ENCODE data around the gene SMPX.

SMPX gene

DNA sequence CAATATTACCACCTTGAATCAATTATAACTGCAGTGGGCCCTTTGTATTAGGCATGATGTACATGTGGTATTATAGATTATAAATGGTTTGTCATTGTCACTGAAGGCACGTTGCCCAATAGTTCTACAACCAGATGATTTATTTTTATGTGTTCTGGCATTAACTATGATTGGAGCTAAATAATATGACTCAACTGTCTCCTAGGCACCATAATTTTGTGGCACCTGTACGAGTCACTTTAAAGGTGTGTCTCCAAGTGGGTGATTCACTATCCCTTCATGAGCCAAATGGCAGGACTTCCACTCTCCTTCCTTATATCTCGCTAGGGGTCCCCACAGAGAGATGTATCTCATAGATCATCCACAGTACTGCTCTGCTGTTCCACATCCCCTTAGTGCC is 6.1 kb upstream of the SMPX start:
- H3K4me3 ChIP-seq (ENCODE audit: low read depth, low read length), result no peak overlapping the region
- TF ChIP-seq CTCF (conservative IDR thresholded peaks at IDR 0.05; ENCODE audit: low read depth, low read length), result no peak
- DNase-seq (ENCODE audit: low read depth), result no peak

DNA sequence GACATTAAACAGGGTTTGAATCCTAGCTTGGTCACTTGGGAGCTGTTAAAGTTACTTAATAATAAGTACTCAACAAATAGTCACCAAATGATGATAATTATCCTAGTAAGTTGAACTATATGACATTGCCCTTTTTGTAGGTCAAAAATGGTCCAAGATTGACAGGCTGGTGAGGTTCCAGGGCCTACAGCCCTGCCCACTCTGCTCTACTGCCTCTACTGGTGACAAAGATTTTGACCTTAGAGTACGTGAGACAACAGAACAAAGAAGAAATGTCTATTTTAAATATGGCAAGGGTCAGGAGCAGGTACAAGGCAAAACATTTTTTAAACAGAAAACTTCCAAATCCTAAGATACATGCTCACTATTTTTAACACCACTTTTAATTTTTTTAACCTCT is 572 bp upstream of the SMPX start:
- no peak overlapping the region for H3K4me3 ChIP-seq (ENCODE audit: low read depth, low read length)
- no peak for TF ChIP-seq CTCF (conservative IDR thresholded peaks at IDR 0.05; ENCODE audit: low read depth, low read length)
- DNase-seq (ENCODE audit: low read depth), result no peak

DNA sequence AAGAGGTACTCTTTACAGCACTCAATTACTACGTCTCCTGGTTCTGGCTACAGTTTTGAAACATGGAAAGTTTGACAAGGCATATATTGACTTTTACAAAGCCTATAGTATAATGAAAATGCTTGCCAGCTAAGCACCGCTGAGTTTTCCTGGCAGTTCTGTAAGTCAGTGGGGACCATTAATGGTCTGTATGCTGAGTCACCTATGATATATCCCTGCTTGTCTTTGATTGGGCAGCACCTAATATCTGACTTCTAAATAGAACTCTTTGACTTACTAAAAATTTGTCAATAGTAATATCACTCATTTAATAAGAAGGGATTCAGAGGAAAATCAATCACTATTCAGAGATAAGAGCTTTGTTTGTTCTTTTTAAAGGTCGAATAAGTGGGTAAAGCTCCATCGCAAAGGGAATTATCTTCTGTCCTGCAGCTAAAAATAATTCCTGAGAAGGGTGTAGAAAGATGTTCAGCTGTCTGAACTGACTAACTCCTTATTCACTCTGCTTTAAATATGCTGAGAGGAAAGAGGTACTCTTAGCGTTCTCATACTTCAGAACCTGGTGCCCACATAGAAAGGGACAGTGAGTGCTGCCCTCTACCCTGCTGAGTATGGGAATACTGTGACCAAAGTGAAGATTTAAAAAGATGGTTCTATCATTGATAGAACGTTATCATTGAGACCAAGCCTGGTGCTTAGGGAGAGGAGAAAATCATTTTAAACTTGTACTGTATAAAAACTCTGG is 959 bp downstream of the SMPX start:
- no peak for TF ChIP-seq CTCF (conservative IDR thresholded peaks at IDR 0.05; ENCODE audit: low read depth, low read length)
- DNase-seq (ENCODE audit: low read depth), result no peak
- no peak overlapping the region for H3K4me3 ChIP-seq (ENCODE audit: low read depth, low read length)

DNA sequence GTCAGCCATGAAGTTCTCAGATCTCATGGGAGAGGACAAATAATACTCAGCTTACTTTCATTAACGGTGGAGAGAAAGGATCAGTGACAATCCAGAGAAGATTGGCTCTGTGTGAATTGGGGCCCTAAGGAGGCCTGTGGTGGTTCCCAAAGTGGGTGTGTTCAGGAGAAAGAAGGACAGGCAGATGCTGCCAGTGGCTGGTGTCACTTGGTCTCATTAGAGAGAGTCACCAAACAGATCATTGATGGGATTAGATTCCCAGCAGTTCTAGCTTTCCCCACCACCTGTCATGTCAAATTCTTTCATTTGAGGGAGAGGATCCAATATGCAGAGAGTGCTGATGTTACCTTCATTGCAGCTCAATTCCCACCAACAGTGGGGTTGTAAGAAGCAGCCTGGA is 8.0 kb downstream of the SMPX start:
- H3K4me3 ChIP-seq (ENCODE audit: low read depth, low read length), result no peak overlapping the region
- TF ChIP-seq CTCF (conservative IDR thresholded peaks at IDR 0.05; ENCODE audit: low read depth, low read length), result no peak
- no peak for DNase-seq (ENCODE audit: low read depth)

GRCh38 chrX:21748235-21748634 is 9.7 kb downstream of the SMPX start:
- no peak for TF ChIP-seq CTCF (conservative IDR thresholded peaks at IDR 0.05; ENCODE audit: low read depth, low read length)
- no peak for DNase-seq (ENCODE audit: low read depth)
- no peak overlapping the region for H3K4me3 ChIP-seq (ENCODE audit: low read depth, low read length)

DNA sequence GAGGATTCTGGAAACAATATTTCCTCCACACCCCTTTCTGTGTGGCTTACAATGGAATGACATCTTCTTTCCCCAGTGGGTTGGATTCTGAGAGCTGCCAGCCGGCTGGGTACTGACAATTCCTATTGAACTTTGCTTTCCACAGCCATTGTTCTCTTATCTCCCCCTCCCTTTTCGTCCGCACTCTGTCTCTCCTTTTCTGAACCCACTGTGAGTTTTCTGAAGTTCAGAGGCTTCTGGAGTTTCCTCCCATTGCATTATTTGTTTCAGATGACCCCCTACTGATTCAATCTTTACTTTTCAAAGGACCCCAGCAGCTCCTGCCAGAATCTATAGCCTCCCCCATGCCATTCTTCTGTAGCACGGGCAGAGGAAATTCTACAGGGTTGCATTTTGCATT is 10.4 kb downstream of the SMPX start:
- H3K4me3 ChIP-seq (ENCODE audit: low read depth, low read length), result no peak overlapping the region
- no peak for TF ChIP-seq CTCF (conservative IDR thresholded peaks at IDR 0.05; ENCODE audit: low read depth, low read length)
- DNase-seq (ENCODE audit: low read depth), result no peak

GRCh38 chrX:21745756-21746155 is 12.2 kb downstream of the SMPX start:
- DNase-seq (ENCODE audit: low read depth), result peak; percentile 58
- TF ChIP-seq CTCF (conservative IDR thresholded peaks at IDR 0.05; ENCODE audit: low read depth, low read length), result peak; percentile 63

More at GRCh38 chrX:21745756-21746155, 12.2 kb downstream of the SMPX start:
- no peak overlapping the region for H3K4me3 ChIP-seq (ENCODE audit: low read depth, low read length)
